Kidney (tissue), 14 donors: Measurements from ENCODE around the gene TJAP1. TPM values are rescaled to one million over a fixed set of nuclear protein-coding genes. Genes with fewer than 3 reads are reported as not detected.
"Not testable (repeated sequence)": the region's sequence is repeated elsewhere in the genome, so short reads cannot be mapped to it uniquely, and the experiment has no call there.

Experiments used
- DNase-seq, 5 donors: peaks; one replicate each; pipeline ENCODE4 v3.0.0-alpha.2; 2013 to 2020
- FAIRE-seq: peaks from 2 replicates; lab custom pipeline; 2012; peaks lifted over from hg19 to GRCh38; lab: Jason Lieb, UNC
- H3K27ac ChIP-seq, 2 donors: one replicate each; pipeline ENCODE4 v1.7.0; 2013; ENCODE audit warnings: low read depth in 2 of 2, low read length in 2 of 2, inconsistent platforms in 1 of 2
- H3K27me3 ChIP-seq: one replicate; pipeline ENCODE4 v1.7.1; 2013; ENCODE audit warnings: low read length, inconsistent platforms; ENCODE audit not compliant: control insufficient read depth, insufficient read depth
- H3K36me3 ChIP-seq, 3 donors: one replicate each; pipeline versions ENCODE4 v1.7.0 to v1.7.1; 2013; ENCODE audit warnings: low read length in 3 of 3, control low read depth in 1 of 3, inconsistent platforms in 1 of 3; ENCODE audit not compliant: insufficient read depth in 3 of 3, control insufficient read depth in 2 of 3
- H3K4me1 ChIP-seq, 3 donors: one replicate each; pipeline versions ENCODE4 v1.7.0 to v1.7.1; 2013; ENCODE audit warnings: low read length in 3 of 3, inconsistent platforms in 1 of 3, low read depth in 1 of 3; ENCODE audit not compliant: control insufficient read depth in 2 of 3, insufficient read depth in 2 of 3
- H3K4me3 ChIP-seq, 3 donors: one replicate each; pipeline versions ENCODE4 v1.7.0 to v1.8.1; 2013; ENCODE audit warnings: low read length in 3 of 3, control low read depth in 1 of 3, inconsistent platforms in 1 of 3
- H3K9ac ChIP-seq, 3 donors: one replicate each; pipeline versions ENCODE4 v1.7.0 to v1.7.1; 2013; ENCODE audit warnings: low read length in 3 of 3, control low read depth in 1 of 3, inconsistent platforms in 1 of 3
- H3K9me3 ChIP-seq, 3 donors: one replicate each; pipeline versions ENCODE4 v1.7.0 to v1.7.1; 2013; ENCODE audit warnings: low read length in 3 of 3, control low read depth in 1 of 3, inconsistent platforms in 1 of 3; ENCODE audit not compliant: control insufficient read depth in 2 of 3, insufficient read depth in 1 of 3
- CTCF ChIP-seq: IDR thresholded peaks from 3 replicates; pipeline ENCODE4 v1.5.1; 2012; ENCODE audit warnings: mild to moderate bottlenecking, moderate library complexity, borderline replicate concordance; ENCODE audit not compliant: insufficient read depth; ENCODE audit errors: extremely low read depth
- intact Hi-C: fragments of 100-400 bp; cut with DNase I; formaldehyde crosslinking; loops from one replicate; pipeline ENCODE4 v1.11.1; 2022
- polyA plus RNA-seq: library from polyadenylated mRNA; stranded (reverse); fragments of 350-450 nt; fragmentation: Illumina TruSeq; extraction: RNeasy Lipid Tissue Mini Kit (QIAGEN cat#74804); gene quantifications from one replicate; pipeline ENCODE4 v1.2.3, GENCODE V29; 2014; ENCODE audit warnings: low read depth, low replicate concordance; ENCODE audit not compliant: insufficient read depth
- total RNA-seq: library from RNA; stranded (reverse); fragmentation: NEBNext Ultra II Directional; extraction: Animal tissue kit (Norgen Biotek cat#: 25700); gene quantifications from one replicate; pipeline ENCODE4 v1.2.1, GENCODE V29; 2021
- donor health status: control.
- donor health status: control.
- donor health status: control.
- donor health status: control.
- donor health status: control.
- donor health status: DM: yes; HTN: yes; CAD: no.
- donor health status: Normal renal cell carcinoma (clear cell type).

TJAP1 gene
- total and polyA plus RNA-seq, 2 donors from 2014 or later, result 13.6 to 38.5 TPM

- H3K36me3 ChIP-seq, result peaks cover 5 to 37% (median 26%) of the 10 kb centered on the region in 3 donors
- peak in 1 of 5 donors; percentile 29 for DNase-seq
- no peak for TF ChIP-seq CTCF
- no peak for FAIRE-seq
- no peaks in the 10 kb centered on the region for H3K27me3 ChIP-seq
- no peak overlapping the region for H3K27ac ChIP-seq
- H3K4me3 ChIP-seq, result no peak overlapping the region
- H3K4me1 ChIP-seq, result peaks cover 0 to 16% (median 16%) of the 10 kb centered on the region in 3 donors
- intact Hi-C loops, result no loop called here
- H3K9ac ChIP-seq, result no peak overlapping the region
- H3K9me3 ChIP-seq, result no peaks in the 10 kb centered on the region
Measured at GRCh38 chr6:43497129-43497396, 19.7 kb downstream of the TJAP1 start.

GRCh38 chr6:43497689-43498088 is 20.3 kb downstream of the TJAP1 start:
- TF ChIP-seq CTCF, result no peak
- Histone ChIP-seq H3K36me3 (peaks cover 5 to 44% (median 32%) of the 10 kb centered on the region in 3 donors), H3K27me3 (no peaks in the 10 kb centered on the region), H3K4me1 (peaks cover 0 to 15% (median 12%) of the 10 kb centered on the region in 3 donors), H3K4me3 (no peak overlapping the region), H3K9me3 (no peaks in the 10 kb centered on the region), H3K27ac (no peak overlapping the region), H3K9ac (no peak overlapping the region)
- no peak for FAIRE-seq
- intact Hi-C loops, result no loop called here
- DNase-seq, result peak in 3 of 5 donors; percentile 23 to 42 (median 31)

- FAIRE-seq, H3K4me3 ChIP-seq, H3K27me3 ChIP-seq, intact Hi-C loops, H3K9ac ChIP-seq, DNase-seq, H3K27ac ChIP-seq, H3K9me3 ChIP-seq: not testable (repeated sequence)
- Histone ChIP-seq H3K4me1 (peaks cover 0 to 15% (median 10%) of the 10 kb centered on the region in 3 donors), H3K36me3 (peaks cover 5 to 50% (median 32%) of the 10 kb centered on the region in 3 donors)
Measured at GRCh38 chr6:43498291-43498690, 20.9 kb downstream of the TJAP1 start.

- FAIRE-seq (no peak), DNase-seq (peak in 1 of 5 donors; percentile 26)
- intact Hi-C loops, result no loop called here
- Histone ChIP-seq H3K9ac (no peak overlapping the region), H3K4me3 (no peak overlapping the region), H3K4me1 (peaks cover 0 to 13% (median 2%) of the 10 kb centered on the region in 3 donors), H3K27ac (no peak overlapping the region), H3K27me3 (no peaks in the 10 kb centered on the region), H3K36me3 (peaks cover 5 to 55% (median 32%) of the 10 kb centered on the region in 3 donors), H3K9me3 (no peaks in the 10 kb centered on the region)
- no peak for TF ChIP-seq CTCF
Measured at GRCh38 chr6:43499028-43499815, 21.9 kb downstream of the TJAP1 start.
